Ishikawa (cell line): Measurements from ENCODE around the gene BCR.

ENCODE experiments used
- CEBPB ChIP-seq: IDR thresholded peaks from 2 replicates; pipeline ENCODE4 v1.6.1; 2012
- CREB1 ChIP-seq: IDR thresholded peaks from 2 replicates; pipeline ENCODE4 v1.6.1; 2012; ENCODE audit warnings: low read depth
- EGR1 ChIP-seq: IDR thresholded peaks from 2 replicates; pipeline ENCODE4 v1.6.1; 2012
- EP300 ChIP-seq: IDR thresholded peaks from 2 replicates; pipeline ENCODE4 v1.6.1; 2012; ENCODE audit warnings: borderline replicate concordance
- FOXM1 ChIP-seq: IDR thresholded peaks from 2 replicates; pipeline ENCODE4 v1.6.1; 2012; ENCODE audit warnings: low read depth, borderline replicate concordance
- NFIC ChIP-seq: IDR thresholded peaks from 2 replicates; pipeline ENCODE4 v1.6.1; 2012
- RAD21 ChIP-seq: IDR thresholded peaks from 2 replicates; pipeline ENCODE4 v1.6.1; 2012; ENCODE audit warnings: low read depth
- TAF1 ChIP-seq: IDR thresholded peaks from 2 replicates; pipeline ENCODE4 v1.6.1; 2012; ENCODE audit warnings: low read depth, mild to moderate bottlenecking
- TCF12 ChIP-seq: IDR thresholded peaks from 2 replicates; pipeline ENCODE4 v1.6.1; 2012; ENCODE audit warnings: low read depth
- YY1 ChIP-seq: IDR thresholded peaks from 2 replicates; pipeline ENCODE4 v1.6.1; 2012; ENCODE audit warnings: low read depth
- ZBTB7A ChIP-seq: IDR thresholded peaks from 2 replicates; pipeline ENCODE4 v1.6.1; 2012; ENCODE audit warnings: low read depth
- TF ChIP-seq, protein P1 (sequence below): IDR thresholded peaks from 2 replicates; pipeline ENCODE4 v1.6.1; 2012
- TF ChIP-seq, protein P2 (sequence below): IDR thresholded peaks from 2 replicates; pipeline ENCODE4 v1.6.1; 2012; ENCODE audit warnings: low read depth, mild to moderate bottlenecking

DNA sequence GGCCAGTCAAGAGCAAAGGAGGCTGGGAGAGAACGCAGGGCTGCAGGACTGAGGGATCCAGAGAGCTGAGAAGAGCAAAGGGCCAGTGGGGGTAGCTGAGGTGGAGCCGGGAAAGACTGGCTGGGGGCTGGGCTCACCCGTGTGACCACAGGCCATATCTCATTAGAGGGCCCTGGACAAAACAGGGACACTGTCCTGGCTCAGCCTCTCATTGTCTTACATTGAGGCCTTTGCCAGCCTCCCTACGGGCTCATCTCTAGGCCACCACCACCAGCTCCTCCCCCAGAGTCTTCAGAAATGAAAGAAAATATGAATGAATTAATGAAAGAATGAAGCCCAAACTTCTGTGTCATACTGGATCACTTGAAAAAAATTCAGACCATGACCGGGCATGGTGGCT, 25.8 kb upstream of the BCR start:
- TF ChIP-seq CREB1 = no peak
- TF ChIP-seq RAD21 = no peak
- no peak for TF ChIP-seq TCF12
- no peak for TF ChIP-seq TAF1
- TF ChIP-seq, protein P1, sequence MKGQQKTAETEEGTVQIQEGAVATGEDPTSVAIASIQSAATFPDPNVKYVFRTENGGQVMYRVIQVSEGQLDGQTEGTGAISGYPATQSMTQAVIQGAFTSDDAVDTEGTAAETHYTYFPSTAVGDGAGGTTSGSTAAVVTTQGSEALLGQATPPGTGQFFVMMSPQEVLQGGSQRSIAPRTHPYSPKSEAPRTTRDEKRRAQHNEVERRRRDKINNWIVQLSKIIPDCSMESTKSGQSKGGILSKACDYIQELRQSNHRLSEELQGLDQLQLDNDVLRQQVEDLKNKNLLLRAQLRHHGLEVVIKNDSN = no peak
- no peak for TF ChIP-seq YY1
- TF ChIP-seq EP300 = no peak
- TF ChIP-seq EGR1 = no peak
- TF ChIP-seq, protein P2, sequence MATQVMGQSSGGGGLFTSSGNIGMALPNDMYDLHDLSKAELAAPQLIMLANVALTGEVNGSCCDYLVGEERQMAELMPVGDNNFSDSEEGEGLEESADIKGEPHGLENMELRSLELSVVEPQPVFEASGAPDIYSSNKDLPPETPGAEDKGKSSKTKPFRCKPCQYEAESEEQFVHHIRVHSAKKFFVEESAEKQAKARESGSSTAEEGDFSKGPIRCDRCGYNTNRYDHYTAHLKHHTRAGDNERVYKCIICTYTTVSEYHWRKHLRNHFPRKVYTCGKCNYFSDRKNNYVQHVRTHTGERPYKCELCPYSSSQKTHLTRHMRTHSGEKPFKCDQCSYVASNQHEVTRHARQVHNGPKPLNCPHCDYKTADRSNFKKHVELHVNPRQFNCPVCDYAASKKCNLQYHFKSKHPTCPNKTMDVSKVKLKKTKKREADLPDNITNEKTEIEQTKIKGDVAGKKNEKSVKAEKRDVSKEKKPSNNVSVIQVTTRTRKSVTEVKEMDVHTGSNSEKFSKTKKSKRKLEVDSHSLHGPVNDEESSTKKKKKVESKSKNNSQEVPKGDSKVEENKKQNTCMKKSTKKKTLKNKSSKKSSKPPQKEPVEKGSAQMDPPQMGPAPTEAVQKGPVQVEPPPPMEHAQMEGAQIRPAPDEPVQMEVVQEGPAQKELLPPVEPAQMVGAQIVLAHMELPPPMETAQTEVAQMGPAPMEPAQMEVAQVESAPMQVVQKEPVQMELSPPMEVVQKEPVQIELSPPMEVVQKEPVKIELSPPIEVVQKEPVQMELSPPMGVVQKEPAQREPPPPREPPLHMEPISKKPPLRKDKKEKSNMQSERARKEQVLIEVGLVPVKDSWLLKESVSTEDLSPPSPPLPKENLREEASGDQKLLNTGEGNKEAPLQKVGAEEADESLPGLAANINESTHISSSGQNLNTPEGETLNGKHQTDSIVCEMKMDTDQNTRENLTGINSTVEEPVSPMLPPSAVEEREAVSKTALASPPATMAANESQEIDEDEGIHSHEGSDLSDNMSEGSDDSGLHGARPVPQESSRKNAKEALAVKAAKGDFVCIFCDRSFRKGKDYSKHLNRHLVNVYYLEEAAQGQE = no peak
- no peak for TF ChIP-seq ZBTB7A
- TF ChIP-seq NFIC = no peak
- no peak for TF ChIP-seq FOXM1
- no peak for TF ChIP-seq CEBPB
